Measurements from ENCODE around the gene PRPF6. TPM values are rescaled to one million over a fixed set of nuclear protein-coding genes. Genes with fewer than 3 reads are reported as not detected.

Gene PRPF6
- total RNA-seq, 1 donor from 2014 or later = 62.4 TPM

- DNase-seq (ENCODE audit: low read depth) = no peak
- no peak for TF ChIP-seq CTCF (conservative IDR thresholded peaks at IDR 0.05; ENCODE audit: low read depth, low read length)
- no peak overlapping the region for H3K4me3 ChIP-seq (ENCODE audit: low read depth, low read length)
Measured at GRCh38 chr20:63942969-63943807, 37.7 kb upstream of the PRPF6 start.

- no peak overlapping the region for H3K4me3 ChIP-seq (ENCODE audit: low read depth, low read length)
- TF ChIP-seq CTCF (conservative IDR thresholded peaks at IDR 0.05; ENCODE audit: low read depth, low read length) = no peak
Measured at GRCh38 chr20:63943808-63944077, 37.2 kb upstream of the PRPF6 start.

GRCh38 chr20:63944078-63944941 lies 36.6 kb upstream of the PRPF6 start:
- DNase-seq (ENCODE audit: low read depth) = no peak
- no peak for TF ChIP-seq CTCF (conservative IDR thresholded peaks at IDR 0.05; ENCODE audit: low read depth, low read length)
- no peak overlapping the region for H3K4me3 ChIP-seq (ENCODE audit: low read depth, low read length)

More at GRCh38 chr20:63943808-63944077, 37.2 kb upstream of the PRPF6 start:
- DNase-seq (ENCODE audit: low read depth) = no peak

GRCh38 chr20:63945031-63945658 lies 35.8 kb upstream of the PRPF6 start:
- no peak for DNase-seq (ENCODE audit: low read depth)
- TF ChIP-seq CTCF (conservative IDR thresholded peaks at IDR 0.05; ENCODE audit: low read depth, low read length) = no peak
- H3K4me3 ChIP-seq (ENCODE audit: low read depth, low read length) = no peak overlapping the region

- no peak for TF ChIP-seq CTCF (conservative IDR thresholded peaks at IDR 0.05; ENCODE audit: low read depth, low read length)
- no peak overlapping the region for H3K4me3 ChIP-seq (ENCODE audit: low read depth, low read length)
- DNase-seq (ENCODE audit: low read depth) = no peak
Measured at GRCh38 chr20:63945921-63946920, 34.7 kb upstream of the PRPF6 start.

GRCh38 chr20:63946986-63947637 lies 33.8 kb upstream of the PRPF6 start:
- no peak for TF ChIP-seq CTCF (conservative IDR thresholded peaks at IDR 0.05; ENCODE audit: low read depth, low read length)
- H3K4me3 ChIP-seq (ENCODE audit: low read depth, low read length) = no peak overlapping the region
- no peak for DNase-seq (ENCODE audit: low read depth)

Data from epithelial cell of proximal tubule (primary cell).